B cell (primary cell): ENCODE data around the gene RPP30.

Experiments
- EZH2 ChIP-seq: IDR thresholded peaks from 2 replicates; pipeline ENCODE4 v1.6.1; 2012; ENCODE audit warnings: borderline replicate concordance, low read depth, mild to moderate bottlenecking, moderate library complexity, low read length; ENCODE audit not compliant: insufficient read depth, poor library complexity, severe bottlenecking
- TF ChIP-seq, protein P1 (sequence below): fragments of 200-600 bp; IDR thresholded peaks from one replicate; pipeline ENCODE4 v1.8.0; 2022; ENCODE audit warnings: antibody characterized with exemption, mild to moderate bottlenecking

- TF ChIP-seq, protein P1, sequence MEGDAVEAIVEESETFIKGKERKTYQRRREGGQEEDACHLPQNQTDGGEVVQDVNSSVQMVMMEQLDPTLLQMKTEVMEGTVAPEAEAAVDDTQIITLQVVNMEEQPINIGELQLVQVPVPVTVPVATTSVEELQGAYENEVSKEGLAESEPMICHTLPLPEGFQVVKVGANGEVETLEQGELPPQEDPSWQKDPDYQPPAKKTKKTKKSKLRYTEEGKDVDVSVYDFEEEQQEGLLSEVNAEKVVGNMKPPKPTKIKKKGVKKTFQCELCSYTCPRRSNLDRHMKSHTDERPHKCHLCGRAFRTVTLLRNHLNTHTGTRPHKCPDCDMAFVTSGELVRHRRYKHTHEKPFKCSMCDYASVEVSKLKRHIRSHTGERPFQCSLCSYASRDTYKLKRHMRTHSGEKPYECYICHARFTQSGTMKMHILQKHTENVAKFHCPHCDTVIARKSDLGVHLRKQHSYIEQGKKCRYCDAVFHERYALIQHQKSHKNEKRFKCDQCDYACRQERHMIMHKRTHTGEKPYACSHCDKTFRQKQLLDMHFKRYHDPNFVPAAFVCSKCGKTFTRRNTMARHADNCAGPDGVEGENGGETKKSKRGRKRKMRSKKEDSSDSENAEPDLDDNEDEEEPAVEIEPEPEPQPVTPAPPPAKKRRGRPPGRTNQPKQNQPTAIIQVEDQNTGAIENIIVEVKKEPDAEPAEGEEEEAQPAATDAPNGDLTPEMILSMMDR: no peak
- TF ChIP-seq EZH2: no peak
Observed at GRCh38 chr10:90929179-90929578, 57.4 kb downstream of the RPP30 start.
